Fibroblast of pulmonary artery (primary cell): ENCODE results near the gene TADA2A.
"Not testable (repeated sequence)": the region's sequence is repeated elsewhere in the genome, so short reads cannot be mapped to it uniquely, and the experiment has no call there.

ENCODE experiments used
- DNase-seq: peaks from one replicate; pipeline ENCODE4 v3.0.0-alpha.2; 2010; ENCODE audit warnings: low read depth
- H3K4me3 ChIP-seq: replicated peaks from 2 replicates; pipeline ENCODE4 v1.5.1; 2011; ENCODE audit warnings: low read depth, mild to moderate bottlenecking, control low read depth, low read length, moderate library complexity
- TF ChIP-seq, protein P1 (sequence below): IDR thresholded peaks from 2 replicates; pipeline ENCODE4 v1.5.1; 2011; ENCODE audit warnings: mild to moderate bottlenecking, control low read depth, low read length, inconsistent platforms; ENCODE audit errors: missing control alignments

Gene TADA2A

DNA sequence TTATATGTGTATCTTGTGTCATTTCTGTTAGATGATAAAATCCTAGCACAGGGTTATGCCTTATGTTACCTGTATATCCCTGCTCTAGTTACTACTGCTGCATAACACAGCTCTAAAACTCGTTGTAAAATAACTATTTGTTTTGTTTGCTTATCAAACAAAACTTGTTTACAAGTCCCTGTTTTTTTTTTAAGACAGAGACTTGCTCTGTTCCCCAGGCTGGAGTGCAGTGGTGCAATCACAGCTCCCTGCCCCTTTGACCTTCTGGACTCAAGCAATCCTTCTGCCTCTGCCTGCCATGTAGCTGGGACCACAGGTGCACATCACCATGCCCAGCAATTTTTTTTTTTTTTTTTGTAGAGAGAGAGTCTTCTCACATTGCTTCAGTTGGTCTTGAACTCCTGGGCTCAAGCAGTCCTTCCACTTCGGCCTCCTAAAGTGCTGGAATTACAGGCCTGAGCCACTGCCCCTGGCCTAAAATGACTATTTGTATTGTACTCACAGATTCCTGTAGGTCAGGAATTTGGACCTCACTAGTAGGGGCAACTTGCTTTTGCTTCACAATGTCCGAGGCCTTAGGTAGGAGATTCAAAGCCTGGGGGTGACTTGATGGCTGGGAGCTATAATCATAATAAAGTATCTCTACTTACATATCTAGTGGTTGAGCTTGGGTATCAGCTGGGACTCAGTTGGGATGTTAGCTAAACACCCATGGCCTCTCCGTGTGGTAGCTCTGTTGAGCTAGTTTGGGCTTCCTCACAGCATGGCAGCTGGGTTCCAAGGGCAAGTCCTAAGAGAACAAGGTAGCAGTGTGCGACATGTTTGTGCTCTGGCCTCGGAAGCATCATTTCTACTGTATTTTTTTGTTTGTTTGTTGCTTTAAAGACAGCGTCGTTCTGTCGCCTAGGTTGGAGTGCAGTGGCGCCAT is 95.6 kb downstream of the TADA2A start:
- TF ChIP-seq, protein P1, sequence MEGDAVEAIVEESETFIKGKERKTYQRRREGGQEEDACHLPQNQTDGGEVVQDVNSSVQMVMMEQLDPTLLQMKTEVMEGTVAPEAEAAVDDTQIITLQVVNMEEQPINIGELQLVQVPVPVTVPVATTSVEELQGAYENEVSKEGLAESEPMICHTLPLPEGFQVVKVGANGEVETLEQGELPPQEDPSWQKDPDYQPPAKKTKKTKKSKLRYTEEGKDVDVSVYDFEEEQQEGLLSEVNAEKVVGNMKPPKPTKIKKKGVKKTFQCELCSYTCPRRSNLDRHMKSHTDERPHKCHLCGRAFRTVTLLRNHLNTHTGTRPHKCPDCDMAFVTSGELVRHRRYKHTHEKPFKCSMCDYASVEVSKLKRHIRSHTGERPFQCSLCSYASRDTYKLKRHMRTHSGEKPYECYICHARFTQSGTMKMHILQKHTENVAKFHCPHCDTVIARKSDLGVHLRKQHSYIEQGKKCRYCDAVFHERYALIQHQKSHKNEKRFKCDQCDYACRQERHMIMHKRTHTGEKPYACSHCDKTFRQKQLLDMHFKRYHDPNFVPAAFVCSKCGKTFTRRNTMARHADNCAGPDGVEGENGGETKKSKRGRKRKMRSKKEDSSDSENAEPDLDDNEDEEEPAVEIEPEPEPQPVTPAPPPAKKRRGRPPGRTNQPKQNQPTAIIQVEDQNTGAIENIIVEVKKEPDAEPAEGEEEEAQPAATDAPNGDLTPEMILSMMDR: no peak
- no peak overlapping the region for H3K4me3 ChIP-seq
- DNase-seq: no peak

DNA sequence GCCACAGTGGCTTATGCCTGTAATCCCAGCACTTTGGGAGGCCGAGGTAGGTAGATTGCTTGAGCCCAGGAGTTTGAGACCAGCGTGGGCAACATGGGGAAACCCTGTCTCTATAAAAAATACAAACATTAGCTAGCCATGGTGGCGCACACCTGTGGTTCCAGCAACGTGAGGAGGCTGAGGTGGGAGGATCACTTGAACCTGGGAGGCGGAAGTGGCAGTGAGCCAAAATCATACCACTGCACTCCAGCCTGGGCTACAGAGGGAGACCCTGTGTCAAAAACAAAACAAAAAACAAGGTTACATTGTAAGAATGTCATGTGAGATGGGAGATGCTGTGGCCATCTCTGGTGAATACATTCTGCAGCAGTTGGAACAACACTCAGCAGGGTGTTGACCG is 96.5 kb downstream of the TADA2A start:
- TF ChIP-seq, protein P1: no peak
- H3K4me3 ChIP-seq: no peak overlapping the region
- no peak for DNase-seq

DNA sequence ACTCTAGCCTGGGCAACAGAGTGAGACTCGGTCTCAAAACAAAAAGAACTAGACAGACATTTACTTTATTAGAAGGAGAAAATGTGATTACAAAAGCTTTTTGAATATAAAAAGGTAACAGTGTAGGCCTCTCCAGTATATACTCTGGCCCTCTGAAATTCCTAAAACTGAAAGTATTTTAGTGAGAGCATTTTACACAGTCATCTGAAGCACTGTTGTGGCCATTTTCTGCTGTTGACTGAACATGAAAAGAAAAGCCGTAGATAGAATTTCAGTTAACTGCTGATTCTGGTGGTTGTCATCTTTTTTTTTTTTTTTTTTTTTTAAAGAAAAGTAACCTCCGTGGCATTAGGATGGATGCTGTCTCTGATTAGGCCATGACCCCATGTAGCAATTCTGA is 98.6 kb downstream of the TADA2A start:
- no peak overlapping the region for H3K4me3 ChIP-seq
- no peak for DNase-seq
- TF ChIP-seq, protein P1: no peak

DNA sequence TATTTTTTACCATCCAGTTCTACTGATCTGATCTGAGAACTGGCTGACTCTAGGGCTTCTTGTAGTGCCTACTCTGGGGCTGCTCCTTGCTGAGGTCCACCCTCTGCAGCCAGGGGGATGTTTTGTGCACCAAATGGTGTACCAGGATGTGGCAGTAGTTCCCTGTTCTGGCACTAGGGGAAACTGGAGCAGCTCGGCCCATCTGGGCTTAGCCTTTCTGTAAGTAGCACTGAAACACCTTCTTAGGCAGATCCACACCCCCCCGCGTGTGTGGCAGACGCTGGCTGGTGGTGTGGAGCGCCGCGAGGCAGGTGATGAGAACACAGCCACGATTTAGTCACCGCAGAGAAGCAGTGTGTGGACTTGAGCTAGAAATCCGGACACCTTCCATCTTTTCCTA is 100.0 kb downstream of the TADA2A start:
- DNase-seq: peak; percentile 43
- H3K4me3 ChIP-seq: no peak overlapping the region
- TF ChIP-seq, protein P1: peak; percentile 63

DNA sequence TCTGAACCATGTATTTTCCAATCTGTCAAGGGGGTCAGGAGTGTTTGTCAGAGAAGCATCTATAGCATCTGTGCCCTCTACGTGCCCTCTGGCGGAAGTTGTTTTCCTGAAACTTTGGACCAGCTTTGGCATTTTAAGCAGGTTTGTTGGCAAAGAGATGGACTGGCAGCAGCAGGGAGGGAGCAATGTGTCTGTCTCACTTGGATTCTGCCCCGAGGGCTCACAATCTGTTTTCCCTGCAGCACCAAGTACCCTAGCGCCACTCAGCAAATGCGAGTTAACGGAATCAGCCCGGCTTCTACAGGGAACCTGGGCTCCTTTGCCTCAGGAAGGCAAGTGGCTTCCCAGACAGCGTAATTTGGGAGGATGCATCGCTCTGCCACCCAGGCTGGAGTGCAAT is 100.4 kb downstream of the TADA2A start:
- TF ChIP-seq, protein P1: no peak
- no peak for DNase-seq
- no peak overlapping the region for H3K4me3 ChIP-seq

DNA sequence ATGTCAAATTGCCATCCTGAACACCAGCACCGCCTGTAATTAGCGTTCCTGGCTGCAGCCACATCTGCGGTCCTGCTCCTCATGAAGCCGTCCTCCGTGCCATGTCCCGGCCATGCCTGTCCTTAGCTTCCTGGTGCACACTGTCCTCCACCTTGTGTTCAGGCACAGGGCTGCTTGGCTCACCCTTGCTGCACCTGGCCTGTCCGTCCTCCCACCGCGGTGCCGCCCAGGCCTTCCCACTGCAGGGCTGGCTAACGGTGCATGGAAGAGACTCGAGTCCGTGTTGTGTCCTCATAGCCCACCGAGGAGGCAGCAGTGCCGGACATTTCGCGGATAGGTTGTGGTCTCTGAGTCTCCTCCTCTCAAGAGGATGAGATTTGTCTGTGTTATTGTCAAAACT is 103.4 kb downstream of the TADA2A start:
- TF ChIP-seq, protein P1: no peak
- no peak overlapping the region for H3K4me3 ChIP-seq
- no peak for DNase-seq

DNA sequence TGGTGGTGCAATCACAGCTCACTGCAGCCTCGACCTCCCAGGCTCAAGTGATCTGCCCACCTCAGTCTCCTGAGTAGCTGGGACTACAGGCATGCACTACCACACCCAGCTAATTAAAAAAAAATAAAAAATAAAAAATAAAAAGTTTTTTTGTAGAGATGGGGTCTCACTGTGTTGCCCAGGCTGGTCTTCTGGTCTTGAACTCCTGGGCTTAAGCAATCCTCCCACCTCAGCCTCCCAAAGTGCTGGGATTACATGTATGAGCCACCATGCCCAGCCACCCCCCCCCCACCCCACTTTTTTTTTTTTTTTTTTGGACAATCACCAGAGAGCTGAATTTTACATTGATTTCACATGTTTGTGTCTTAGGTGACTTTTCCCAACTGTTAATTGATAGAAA is 105.0 kb downstream of the TADA2A start:
- H3K4me3 ChIP-seq, DNase-seq: not testable (repeated sequence)
